Posterior vena cava (tissue), 2 donors: ENCODE measurements around the gene QRICH1. TPM values are rescaled to one million over a fixed set of nuclear protein-coding genes. Genes with fewer than 3 reads are reported as not detected.
"Not testable (repeated sequence)": the region's sequence is repeated elsewhere in the genome, so short reads cannot be mapped to it uniquely, and the experiment has no call there.

Source experiments
- DNase-seq: peaks from one replicate; pipeline ENCODE4 v3.0.0-alpha.2; 2020; ENCODE audit warnings: low spot score
- intact Hi-C, 2 donors: fragments of 100-400 bp; cut with DNase I; formaldehyde crosslinking; loops; one replicate each; pipeline versions ENCODE4 v1.14.1 to v1.14.2; 2022 to 2023
- total RNA-seq, 2 donors: library from RNA; stranded (reverse); fragmentation: NEBNext Ultra II Directional; extraction: Animal tissue kit (Norgen Biotek cat#: 25700); gene quantifications; one replicate each; pipeline ENCODE4 v1.2.1, GENCODE V29; 2021
- donor health status: DM: yes; HTN: yes; CAD: no.
- donor health status: DM: yes; HTN: yes; CAD: no.

QRICH1 gene
- total RNA-seq, 2 donors from 2014 or later, result 73.4 to 93.2 TPM

DNA sequence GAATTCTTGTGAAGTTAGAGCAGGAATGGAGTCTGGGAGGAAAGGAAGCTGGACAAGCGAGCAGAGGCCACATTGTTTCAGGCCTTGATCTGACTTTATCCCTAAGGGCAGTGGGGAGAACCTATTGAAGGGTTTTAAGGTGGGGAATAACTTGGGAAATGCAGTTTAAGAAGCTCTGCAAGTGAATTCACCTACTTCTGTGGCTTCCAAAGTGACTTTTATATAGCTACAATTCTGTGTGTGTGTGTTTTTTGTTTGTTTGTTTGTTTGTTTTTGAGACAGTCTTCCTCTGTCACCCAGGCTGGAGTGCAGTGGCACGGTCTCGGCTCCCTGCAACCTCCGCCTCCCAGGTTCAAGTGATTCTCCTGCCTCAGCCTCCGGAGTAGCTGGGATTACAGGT is 85.2 kb downstream of the QRICH1 start:
- DNase-seq, intact Hi-C loops: not testable (repeated sequence)

- intact Hi-C loops, result no loop called here
- peak; percentile 97 for DNase-seq
These were observed 85.9 kb downstream of the QRICH1 start for GRCh38 chr3:49007771-49008528.

- DNase-seq, result peak; percentile 98
- intact Hi-C loops, result no loop called here
These were observed 86.7 kb downstream of the QRICH1 start, which contains the start of gene WDR6 for GRCh38 chr3:49007068-49007770. TSS of gene WDR6 (plus strand) at chr3:49007391. CDS start at chr3:49007432, 41 bp downstream.

DNA sequence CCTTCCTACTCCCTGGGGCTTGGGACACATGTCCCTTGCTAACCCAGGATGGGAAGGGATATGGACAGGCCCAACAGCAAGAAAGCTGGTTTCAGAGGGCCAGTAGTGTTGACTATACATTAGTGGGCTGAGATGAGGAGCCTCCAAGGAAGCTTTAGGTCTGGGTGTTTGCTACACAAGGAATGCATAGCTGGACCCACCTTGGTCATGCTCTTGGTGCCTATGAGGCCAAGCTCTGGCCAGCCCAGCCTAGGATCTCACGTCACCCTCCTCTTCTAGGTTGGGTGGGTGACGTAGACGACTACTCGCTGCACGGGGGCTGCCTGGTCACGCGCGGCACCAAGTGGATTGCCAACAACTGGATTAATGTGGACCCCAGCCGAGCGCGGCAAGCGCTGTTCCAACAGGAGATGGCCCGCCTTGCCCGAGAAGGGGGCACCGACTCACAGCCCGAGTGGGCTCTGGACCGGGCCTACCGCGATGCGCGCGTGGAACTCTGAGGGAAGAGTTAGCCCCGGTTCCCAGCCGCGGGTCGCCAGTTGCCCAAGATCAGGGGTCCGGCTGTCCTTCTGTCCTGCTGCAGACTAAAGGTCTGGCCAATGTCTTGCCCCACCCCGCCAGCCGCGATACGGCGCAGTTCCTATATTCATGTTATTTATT is 87.3 kb downstream of the QRICH1 start:
- peak; percentile 87 for DNase-seq
- intact Hi-C loops, result no loop called here

DNA sequence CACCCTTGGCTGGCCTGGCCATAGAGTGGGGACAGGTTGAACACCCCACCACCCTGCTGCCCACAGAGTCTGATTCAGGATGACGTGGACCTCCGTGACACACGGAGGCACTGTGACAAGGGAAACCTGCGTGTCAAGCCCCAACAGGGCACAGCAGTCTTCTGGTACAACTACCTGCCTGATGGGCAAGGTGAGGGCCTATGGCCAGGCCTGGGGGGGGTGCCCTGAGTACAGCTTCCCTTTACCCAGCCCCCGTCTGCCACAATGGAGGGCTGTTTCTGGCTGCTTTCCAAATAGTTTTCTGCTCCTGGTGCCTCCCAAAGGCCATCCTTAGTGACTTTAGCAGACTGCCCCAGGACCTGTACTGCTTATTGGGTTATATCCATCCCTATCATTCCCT is 87.9 kb downstream of the QRICH1 start:
- intact Hi-C loops, result no loop called here

DNA sequence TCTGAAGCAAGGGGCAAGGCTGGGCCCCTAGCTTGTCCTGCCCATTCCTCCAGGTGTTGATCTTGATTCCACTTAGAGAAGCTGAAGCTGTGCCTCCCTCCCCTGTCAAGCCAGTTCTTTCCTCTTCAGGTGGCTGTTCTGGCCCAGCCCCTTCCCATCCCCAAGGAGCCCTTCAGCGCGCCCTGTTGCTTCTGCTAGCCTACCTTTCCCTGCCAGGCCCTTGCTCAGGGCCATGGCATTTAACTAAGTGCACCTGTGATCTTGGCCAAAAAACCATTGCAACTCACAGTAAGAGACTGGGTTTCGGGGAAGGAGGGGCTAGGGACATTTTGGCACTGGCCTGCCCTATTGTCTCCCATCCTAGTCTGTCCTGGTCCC is 88.6 kb downstream of the QRICH1 start:
- intact Hi-C loops, result no loop called here
- no peak for DNase-seq

More for the DNA sequence above, 87.9 kb downstream of the QRICH1 start:
- DNase-seq, result no peak

DNA sequence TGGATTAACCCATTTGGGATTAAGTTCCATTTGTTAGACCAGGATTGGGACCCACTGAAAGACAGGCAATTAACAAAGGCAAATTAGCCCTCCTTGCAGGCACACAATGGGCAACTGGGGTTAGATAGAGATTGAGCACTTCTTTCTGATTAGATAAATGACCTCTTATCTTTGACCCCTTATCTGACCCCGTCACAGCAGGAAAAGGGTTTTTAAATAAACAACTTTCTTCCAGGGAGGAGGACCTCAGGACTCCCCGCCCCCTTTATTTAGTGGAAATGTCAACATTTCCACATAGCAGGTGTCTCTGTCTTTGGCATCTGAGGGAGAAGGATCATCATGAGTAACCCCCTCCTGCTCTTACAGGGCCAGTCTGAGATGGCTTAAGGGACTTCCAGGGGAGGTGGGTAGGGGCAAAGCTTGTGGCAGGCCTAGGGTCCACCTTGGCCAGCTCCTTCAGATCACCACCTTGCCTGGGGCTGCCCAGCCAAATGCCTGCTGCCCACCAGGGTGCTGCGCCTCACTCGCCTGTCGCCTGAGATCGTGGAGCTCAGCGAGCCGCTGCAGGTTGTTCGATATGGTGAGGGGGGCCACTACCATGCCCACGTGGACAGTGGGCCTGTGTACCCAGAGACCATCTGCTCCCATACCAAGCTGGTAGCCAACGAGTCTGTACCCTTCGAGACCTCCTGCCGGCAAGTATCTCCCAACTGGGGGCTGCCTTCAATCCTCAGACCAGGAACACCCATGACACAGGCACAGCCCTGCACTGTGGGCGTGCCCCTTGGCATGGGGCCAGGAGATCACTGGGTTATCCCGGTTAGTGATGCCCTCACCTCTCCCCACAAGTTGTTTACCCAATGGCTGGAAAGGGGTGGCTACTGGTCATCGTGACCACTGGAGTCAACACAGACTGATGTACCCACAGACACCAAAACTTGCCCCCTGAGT is 89.2 kb downstream of the QRICH1 start:
- no peak for DNase-seq
- intact Hi-C loops, result loop anchor here in 1 of 2 donors (5.0 kb wide), 1 partner anchor 98 kb away; the partner anchor contains the start of gene QARS1

DNA sequence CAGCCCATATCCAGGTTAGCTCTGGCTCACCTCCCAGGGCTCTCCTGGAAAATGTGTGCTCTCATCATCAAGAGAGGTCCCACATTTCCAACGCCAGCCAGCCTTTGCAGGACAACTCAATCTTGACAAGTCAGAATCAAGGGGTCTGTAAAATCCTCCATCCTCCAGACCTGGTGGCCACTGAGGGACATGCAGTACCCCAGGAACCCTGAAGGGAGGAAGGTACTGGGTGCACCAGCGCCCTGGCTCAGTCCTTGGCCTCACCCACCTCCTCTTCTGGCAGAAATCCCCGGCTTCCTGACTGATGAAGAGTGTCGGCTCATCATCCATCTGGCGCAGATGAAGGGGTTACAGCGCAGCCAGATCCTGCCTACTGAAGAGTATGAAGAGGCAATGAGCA is 92.7 kb downstream of the QRICH1 start:
- intact Hi-C loops, result loop anchor here in 1 of 2 donors (5.0 kb wide), 1 partner anchor 101 kb away; the partner anchor contains the start of gene QARS1
- no peak for DNase-seq

GRCh38 chr3:48999085-48999858 is 94.6 kb downstream of the QRICH1 start:
- DNase-seq, result no peak
- intact Hi-C loops, result no loop called here

- DNase-seq, result no peak
- intact Hi-C loops, result no loop called here
These were observed 95.9 kb downstream of the QRICH1 start for GRCh38 chr3:48997714-48998637.

DNA sequence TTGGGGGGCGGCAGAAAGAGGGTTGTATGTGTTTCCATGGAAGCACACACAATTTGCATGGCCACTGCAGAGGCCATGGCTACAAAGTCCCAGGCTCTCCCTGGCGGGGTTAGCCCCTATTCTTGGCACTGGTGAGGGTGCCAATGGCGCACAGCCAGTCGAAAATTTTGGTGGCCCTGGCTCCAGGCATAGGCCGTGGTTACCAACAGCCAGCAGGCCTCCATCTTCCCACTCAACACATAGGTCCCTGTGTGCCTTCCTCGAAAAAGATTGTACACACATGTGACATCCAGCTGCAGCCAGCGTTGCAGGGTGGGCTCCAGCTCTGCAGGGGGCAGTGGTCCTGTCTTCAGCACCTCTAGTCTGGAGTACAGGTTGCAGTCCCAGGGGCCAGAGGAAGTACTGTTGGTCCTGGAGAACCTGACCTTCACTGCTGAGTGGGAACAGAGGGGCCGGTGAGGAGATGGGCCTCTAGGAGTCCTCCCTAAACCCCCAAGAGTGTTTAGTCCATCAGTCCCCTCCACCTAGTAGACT is 96.7 kb downstream of the QRICH1 start:
- no peak for DNase-seq

DNA sequence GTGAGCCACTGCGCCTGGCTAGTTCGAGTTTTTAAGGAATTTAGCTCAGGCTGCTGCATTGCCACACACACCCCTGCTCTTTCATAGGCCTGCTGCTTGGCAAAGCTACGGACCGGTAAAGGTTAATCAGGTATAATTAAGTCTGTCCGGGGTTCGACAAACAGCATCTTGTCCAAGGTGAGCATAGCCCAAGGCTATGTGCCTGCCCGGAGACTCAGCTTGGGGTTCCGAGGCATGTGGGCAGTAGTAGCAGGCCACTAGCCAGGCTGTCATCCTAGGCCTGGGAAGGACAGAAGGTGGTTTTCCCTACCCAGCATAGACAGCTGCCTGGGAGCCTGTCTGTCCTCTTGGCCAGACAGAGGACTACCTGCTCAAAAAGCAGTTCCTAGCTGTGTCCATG is 97.2 kb downstream of the QRICH1 start:
- intact Hi-C loops, result no loop called here
- DNase-seq, result no peak

More for the DNA sequence above, 96.7 kb downstream of the QRICH1 start:
- intact Hi-C loops, result no loop called here

DNA sequence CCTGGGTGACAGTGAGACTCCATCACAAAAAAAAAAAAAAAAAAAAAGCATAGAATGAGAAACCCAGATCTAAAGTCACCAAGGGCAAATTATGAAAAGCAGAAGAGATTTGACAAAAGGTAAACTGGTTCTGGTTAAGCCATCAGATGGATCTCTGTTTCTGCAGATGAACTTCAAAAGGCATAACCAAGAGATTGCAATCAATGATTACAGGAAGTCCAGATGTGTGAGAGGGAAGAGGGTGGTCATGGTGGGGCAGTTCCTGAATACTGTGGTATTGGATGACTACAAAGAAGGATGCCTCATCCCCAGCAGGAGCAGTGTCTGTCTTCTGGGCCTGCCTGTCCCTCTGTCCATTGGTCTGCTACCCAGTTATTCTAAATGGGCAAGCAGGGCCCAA is 100.0 kb downstream of the QRICH1 start:
- intact Hi-C loops, result no loop called here
- DNase-seq, result no peak

- no peak for DNase-seq
- intact Hi-C loops, result no loop called here
These were observed 101.9 kb downstream of the QRICH1 start for GRCh38 chr3:48991851-48992545.

DNA sequence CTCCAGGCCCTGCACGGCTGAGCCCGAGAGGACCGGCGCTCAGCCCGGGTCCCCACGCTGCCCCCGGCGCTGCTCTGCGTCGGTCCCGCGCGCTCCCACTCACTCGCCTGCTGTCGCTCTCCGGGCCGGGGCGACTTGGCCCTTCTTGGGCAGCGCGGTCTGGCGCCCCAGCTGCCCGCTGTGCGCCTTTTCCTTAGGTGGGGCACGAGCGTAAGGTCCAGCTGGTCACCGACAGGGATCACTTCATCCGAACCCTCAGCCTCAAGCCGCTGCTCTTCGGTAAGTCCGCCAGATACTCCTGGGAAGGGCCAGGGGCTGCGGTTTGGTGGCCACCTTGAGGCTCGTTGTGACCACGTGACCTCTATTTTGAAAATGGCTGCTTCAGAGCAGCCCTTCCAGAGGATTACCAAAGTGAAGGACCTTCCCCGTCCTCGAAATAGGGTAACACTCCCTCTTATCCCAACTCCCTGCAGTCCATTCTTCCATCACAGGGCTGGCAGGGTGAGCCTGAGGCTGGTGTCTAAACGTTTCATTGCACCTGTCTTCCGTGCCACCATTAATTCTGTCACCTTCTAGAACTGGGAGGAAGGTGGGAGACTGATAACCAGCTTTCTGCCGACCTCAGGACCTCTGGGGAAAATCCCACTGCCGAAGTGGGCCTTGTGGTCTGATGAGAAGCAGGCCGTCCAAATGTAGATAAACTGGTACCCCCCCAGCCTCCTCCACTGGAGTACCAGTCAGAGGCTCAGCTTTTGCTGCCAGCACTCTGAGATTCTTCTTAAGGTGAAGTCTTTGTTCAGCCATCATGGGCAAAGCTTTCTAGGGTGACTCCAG is 103.0 kb downstream of the QRICH1 start:
- intact Hi-C loops, result no loop called here
- no peak for DNase-seq
